Stimulated activated CD8-positive, alpha-beta memory T cell treated with anti-CD3 and anti-CD28 coated beads, Interleukin-12 subunit alpha, Interleukin-12 subunit beta, amount 100 ng/mL, for 4 hours (primary cell): ENCODE data around the gene ZC3HAV1L.
"Not testable (repeated sequence)": the region's sequence is repeated elsewhere in the genome, so short reads cannot be mapped to it uniquely, and the experiment has no call there.

Experiments
- DNase-seq: peaks from one replicate; pipeline ENCODE4 v3.0.0-alpha.2; 2020; ENCODE audit warnings: low read depth

The ZC3HAV1L gene

GRCh38 chr7:139016931-139017511 is 18.8 kb downstream of the ZC3HAV1L start:
- peak; percentile 32 for DNase-seq

- no peak for DNase-seq
Observed at GRCh38 chr7:139011373-139011772, 24.5 kb downstream of the ZC3HAV1L start.

- DNase-seq, result no peak
Observed at GRCh38 chr7:139004321-139005090, 31.3 kb downstream of the ZC3HAV1L start.

GRCh38 chr7:138999414-138999813 is 36.4 kb downstream of the ZC3HAV1L start:
- no peak for DNase-seq

- no peak for DNase-seq
Observed at GRCh38 chr7:138992052-138992531, 43.8 kb downstream of the ZC3HAV1L start.

GRCh38 chr7:138987686-138988085 is 48.2 kb downstream of the ZC3HAV1L start:
- DNase-seq, result no peak

- DNase-seq, result no peak
Observed at GRCh38 chr7:138982204-138982623, 53.6 kb downstream of the ZC3HAV1L start.

- DNase-seq, result peak; percentile 34
Observed at GRCh38 chr7:138981332-138982203, 54.3 kb downstream of the ZC3HAV1L start, which contains the start of gene KIAA1549. Gene KIAA1549 (minus strand): TSS chr7:138981389. CDS start chr7:138981269, 120 bp downstream.

- DNase-seq, result no peak
Observed at GRCh38 chr7:138980563-138981291, 55.1 kb downstream of the ZC3HAV1L start.

GRCh38 chr7:138979988-138980562 is 55.8 kb downstream of the ZC3HAV1L start:
- no peak for DNase-seq

GRCh38 chr7:138979226-138979979 is 56.4 kb downstream of the ZC3HAV1L start:
- no peak for DNase-seq

GRCh38 chr7:138978541-138979184 is 57.2 kb downstream of the ZC3HAV1L start:
- no peak for DNase-seq

GRCh38 chr7:138976161-138976560 is 59.7 kb downstream of the ZC3HAV1L start:
- DNase-seq, result not testable (repeated sequence)
